GM12872 (cell line): Measurements from ENCODE around the gene CCNH.

Source experiments
- CTCF ChIP-seq: IDR thresholded peaks from 3 replicates; pipeline ENCODE4 v1.5.1; 2011; ENCODE audit warnings: low read depth, mild to moderate bottlenecking, low read length, moderate library complexity; ENCODE audit not compliant: insufficient read depth

The CCNH gene

GRCh38 chr5:87388129-87388528 lies 24.6 kb downstream of the CCNH start:
- no peak for TF ChIP-seq CTCF

- TF ChIP-seq CTCF = no peak
Measured at GRCh38 chr5:87385802-87386201, 26.9 kb downstream of the CCNH start.

- no peak for TF ChIP-seq CTCF
Measured at GRCh38 chr5:87383216-87383615, 29.5 kb downstream of the CCNH start.

GRCh38 chr5:87382224-87382623 lies 30.5 kb downstream of the CCNH start:
- no peak for TF ChIP-seq CTCF

- TF ChIP-seq CTCF = no peak
Measured at GRCh38 chr5:87372705-87373104, 40.0 kb downstream of the CCNH start.

GRCh38 chr5:87369431-87369830 lies 43.3 kb downstream of the CCNH start:
- TF ChIP-seq CTCF = no peak

GRCh38 chr5:87368601-87369000 lies 44.1 kb downstream of the CCNH start:
- no peak for TF ChIP-seq CTCF

- no peak for TF ChIP-seq CTCF
Measured at GRCh38 chr5:87367243-87367642, 45.5 kb downstream of the CCNH start.
